Left ventricle myocardium superior (tissue), 1 donor: ENCODE data around the gene HSPB6. TPM values are rescaled to one million over a fixed set of nuclear protein-coding genes. Genes with fewer than 3 reads are reported as not detected.
A peak's percentile ranks its signal among the peaks of the same experiment; 100 is the strongest.

Source experiments
- ATAC-seq: fragments of 200-7000 bp; cut with Tn5 transposase; one replicate; pipeline ENCODE4 v1.9.1; 2020; ENCODE audit warnings: mild to moderate bottlenecking, moderate library complexity
- DNase-seq: peaks from one replicate; pipeline ENCODE4 v3.0.0-alpha.2; 2020
- intact Hi-C: fragments of 100-400 bp; cut with micrococcal nuclease; formaldehyde crosslinking; loops from one replicate; pipeline ENCODE4 v1.11.0; 2022
- total RNA-seq: library from RNA; stranded (reverse); fragmentation: NEBNext Ultra II Directional; extraction: Animal tissue kit (Norgen Biotek cat#: 25700); gene quantifications from one replicate; pipeline ENCODE4 v1.2.1, GENCODE V29; 2021
- donor health status: DM: no; HTN: yes; CAD: no; lungs with severe emphysema.

Gene HSPB6
- total RNA-seq, 1 donor from 2014 or later: 676 TPM

DNA sequence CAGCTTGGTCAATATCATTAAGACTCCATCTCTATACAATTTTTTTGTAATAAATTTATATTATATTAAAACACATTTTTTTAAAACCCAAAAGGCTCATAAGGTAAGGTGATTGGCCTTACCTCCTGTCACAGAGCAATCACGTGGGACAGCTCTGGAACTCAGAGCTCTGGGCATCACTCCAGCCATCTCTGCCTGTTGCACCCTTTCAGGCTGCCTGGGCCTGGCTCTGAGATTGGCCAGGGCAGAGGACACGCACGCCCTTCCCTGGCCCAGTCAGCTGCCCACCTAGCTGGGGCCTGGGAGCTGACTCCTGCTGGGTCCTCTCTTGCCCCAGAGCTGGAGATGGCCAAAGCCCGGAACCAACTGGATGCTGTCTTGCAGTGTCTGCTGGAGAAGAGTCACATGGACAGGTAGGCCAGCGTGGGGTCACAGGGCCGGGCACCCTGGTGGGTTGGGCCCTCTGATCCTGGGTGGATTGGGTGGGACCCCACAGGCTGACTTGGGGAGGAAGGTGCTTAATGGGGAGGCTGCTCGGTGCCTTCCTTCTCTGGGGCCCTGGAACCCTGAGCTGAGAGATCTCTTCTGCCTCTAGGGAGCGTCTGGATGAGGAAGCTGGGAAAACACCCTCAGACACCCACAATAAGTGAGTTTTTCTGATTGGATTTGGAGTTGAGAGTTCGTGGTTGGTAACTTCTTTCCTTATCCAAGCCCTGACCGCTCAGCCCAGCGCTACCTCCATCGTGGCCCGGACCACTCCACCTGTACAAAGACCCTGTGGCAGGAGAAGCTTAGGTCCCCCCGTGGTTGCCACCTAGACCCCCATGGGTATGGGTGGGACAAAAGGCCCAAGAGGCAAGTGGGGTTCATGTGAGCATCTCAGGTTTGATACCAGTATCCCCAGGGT lies 4.7 kb downstream of the HSPB6 start:
- DNase-seq (no peak), ATAC-seq (no peak)
- intact Hi-C loops: no loop called here

DNA sequence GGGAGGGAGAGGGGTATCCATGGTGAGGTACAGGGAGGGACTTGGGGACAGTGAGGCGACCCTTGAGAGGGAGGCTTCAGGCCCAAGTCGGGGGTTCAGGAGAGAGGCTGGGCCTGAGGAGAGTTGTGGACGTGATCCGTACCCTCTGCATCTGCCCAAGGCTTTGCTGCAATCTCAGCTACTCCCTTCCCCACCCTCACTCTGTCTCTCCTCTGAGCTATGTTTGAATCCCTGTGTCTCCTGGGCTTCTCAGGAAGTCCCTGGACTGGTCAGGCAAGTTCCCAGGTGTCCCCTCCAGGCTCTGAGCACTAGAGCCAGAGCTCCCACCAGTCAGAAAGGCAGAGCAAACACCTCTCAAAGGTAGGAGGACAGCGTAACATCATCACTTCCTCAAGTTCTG lies 6.7 kb downstream of the HSPB6 start:
- intact Hi-C loops: no loop called here
- ATAC-seq (no peak), DNase-seq (no peak)

DNA sequence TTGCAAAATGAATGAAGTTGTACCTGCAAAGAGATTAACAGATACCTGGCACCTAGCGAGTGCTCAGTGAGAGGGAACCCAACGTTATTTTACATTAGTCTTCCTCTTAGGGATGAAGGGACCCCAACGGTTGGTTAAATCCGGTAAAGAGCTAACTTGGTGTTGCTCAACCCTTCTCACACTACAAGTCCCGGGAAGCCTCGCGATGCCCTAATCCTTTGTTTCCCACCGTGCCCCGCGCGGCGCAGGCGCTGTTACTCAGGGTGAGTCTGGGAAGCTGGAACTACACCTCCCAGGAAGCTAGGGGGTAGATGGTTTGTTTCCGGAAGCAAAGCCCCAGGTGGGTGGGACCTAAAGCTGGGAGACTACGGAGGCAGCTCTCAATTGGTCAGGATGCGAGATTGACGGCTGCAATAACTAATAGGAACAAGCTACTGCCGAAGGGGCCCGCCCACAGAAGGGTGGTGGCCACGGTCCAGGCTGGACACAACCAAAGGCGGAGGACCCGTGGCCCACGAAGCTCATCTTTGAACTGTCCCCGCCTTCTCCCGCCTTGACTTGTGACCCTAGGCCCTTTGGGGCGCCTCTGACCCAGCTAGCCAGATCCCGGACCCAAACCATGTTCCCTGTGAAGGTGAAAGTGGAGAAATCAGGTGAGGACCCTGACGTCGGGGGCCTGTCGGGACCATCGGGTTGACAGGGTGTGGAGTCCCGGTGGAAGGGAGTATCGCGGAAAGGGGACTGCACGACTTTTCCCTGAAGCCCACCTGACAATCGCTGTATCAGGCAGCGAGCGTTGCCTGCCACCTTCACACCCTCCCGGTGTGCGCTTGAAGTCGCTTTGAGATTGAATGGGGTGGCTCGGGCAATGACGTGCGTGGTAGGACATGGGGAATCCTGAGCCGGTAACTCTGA lies 8.5 kb downstream of the HSPB6 start, which contains the start of gene LIN37:
Gene LIN37, plus strand, starts transcription at position 471 of the 915 bp plus-strand sequence. Its CDS starts 149 bp downstream, at position 620.
- intact Hi-C loops: no loop called here
- ATAC-seq (peak; percentile 83), DNase-seq (peak; percentile 99)

DNA sequence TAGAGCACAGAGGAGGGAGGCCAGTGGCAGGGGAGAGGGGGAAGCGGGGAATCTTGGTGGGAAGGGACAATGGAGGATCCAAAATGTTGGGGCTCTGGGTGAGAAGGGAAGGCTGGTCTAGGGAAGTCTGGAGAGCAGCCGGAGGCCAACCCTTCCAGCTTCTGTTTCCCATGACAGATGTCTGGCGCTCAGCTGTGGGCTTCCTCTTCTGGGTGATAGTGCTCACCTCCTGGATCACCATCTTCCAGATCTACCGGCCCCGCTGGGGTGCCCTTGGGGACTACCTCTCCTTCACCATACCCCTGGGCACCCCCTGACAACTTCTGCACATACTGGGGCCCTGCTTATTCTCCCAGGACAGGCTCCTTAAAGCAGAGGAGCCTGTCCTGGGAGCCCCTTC lies 10.3 kb downstream of the HSPB6 start:
- ATAC-seq (no peak), DNase-seq (no peak)
- intact Hi-C loops: no loop called here

DNA sequence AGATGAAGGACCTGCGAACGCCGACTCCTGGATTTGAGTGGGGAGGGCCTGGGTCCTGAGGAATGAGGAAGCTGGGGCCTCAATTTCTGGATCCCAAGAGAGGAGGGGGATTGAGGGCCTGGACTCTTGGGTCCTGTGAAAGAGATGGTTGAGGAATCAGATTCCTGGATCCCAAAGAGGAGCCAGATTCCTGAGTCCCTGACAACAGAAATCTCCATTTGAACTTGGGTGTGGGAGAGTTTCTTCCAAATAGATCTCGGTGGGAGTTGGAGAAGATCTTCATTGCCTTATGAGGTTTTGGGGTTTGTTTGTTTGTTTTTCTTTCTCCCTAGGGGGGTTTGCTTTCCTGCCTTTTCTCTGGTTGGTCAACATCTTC lies 10.8 kb downstream of the HSPB6 start:
- intact Hi-C loops: no loop called here
- ATAC-seq (no peak), DNase-seq (no peak)

DNA sequence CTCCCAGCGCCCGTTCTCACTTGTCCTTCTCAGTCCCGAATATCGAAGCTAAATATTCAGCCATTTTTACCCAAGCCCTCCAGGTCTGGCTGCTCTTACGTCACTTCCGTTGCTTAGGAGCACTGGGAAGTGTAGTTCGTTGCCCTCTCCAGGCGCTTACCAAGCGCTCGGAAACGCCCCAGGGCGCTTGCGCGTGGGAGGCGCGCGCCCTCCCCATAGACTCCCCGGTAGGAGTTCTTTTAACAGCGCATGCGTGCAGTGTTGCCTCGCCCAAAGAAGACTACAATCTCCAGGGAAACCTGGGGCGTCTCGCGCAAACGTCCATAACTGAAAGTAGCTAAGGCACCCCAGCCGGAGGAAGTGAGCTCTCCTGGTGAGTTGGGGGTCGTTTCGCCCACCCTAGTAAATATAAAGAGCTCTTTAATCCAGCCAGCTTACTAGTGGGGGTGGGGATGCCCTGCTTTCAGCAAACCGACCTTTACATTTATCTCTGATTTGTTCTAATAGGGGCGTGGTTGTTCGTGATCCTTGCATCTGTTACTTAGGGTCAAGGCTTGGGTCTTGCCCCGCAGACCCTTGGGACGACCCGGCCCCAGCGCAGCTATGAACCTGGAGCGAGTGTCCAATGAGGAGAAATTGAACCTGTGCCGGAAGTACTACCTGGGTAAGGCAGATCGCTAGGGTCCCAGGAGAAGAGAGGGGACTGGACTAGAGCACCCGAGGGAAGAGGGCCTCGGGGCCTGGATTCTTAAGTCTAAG lies 11.3 kb downstream of the HSPB6 start, which contains the start of the genes PSENEN and U2AF1L4:
Gene PSENEN, plus strand, starts transcription at position 324 of the 759 bp plus-strand sequence. Its CDS starts 280 bp downstream, at position 604.
Gene U2AF1L4, minus strand, starts transcription at position 91 of the 759 bp plus-strand sequence. Its CDS starts 27 bp downstream, at position 64.
- intact Hi-C loops: no loop called here
- ATAC-seq: peak; percentile 81
- DNase-seq: peak; percentile 98

DNA sequence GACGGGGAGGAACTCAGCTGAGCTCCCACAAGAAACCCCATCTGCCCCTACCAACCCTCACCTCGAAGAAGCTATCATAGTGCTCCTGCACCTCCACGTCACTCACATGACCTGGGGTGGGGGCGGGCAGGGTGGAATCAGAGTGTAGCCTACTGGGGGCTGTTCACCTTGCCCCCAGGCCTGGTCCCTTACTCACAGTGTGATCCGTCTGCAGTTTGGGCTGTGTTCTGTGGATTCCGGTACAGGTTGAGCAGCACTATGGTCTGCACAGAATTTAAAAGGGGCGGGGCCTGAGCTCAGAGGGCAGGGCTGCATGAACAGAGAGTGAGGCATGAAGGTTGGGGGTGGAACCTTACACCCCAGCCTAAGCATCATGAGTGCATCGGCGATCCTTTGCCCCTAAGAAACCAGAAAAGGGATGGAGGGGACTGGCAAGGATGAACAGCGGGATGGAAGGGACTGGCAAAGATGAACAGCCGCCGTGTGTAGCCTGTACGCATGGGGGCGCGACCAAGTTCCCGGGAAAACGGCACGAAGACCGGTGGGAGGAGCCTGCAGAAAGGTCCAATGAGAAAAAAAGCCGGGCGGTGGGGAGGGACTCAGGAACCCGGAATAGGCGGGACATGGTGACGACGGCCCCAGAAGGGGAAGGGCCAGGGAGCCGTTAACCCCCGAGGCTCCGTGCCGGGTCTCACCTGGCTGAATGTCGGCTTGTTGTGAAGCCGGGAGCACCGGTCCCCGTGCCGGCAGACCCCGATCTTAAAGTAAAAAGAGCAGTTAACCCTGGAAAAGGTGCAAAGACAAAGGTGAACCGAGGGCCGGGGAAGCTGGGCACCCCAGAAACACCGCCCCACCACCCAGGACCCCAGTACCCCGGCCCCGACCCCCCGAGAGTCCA lies 12.2 kb downstream of the HSPB6 start:
- intact Hi-C loops: no loop called here
- DNase-seq (peak; percentile 96), ATAC-seq (peak; percentile 74)

DNA sequence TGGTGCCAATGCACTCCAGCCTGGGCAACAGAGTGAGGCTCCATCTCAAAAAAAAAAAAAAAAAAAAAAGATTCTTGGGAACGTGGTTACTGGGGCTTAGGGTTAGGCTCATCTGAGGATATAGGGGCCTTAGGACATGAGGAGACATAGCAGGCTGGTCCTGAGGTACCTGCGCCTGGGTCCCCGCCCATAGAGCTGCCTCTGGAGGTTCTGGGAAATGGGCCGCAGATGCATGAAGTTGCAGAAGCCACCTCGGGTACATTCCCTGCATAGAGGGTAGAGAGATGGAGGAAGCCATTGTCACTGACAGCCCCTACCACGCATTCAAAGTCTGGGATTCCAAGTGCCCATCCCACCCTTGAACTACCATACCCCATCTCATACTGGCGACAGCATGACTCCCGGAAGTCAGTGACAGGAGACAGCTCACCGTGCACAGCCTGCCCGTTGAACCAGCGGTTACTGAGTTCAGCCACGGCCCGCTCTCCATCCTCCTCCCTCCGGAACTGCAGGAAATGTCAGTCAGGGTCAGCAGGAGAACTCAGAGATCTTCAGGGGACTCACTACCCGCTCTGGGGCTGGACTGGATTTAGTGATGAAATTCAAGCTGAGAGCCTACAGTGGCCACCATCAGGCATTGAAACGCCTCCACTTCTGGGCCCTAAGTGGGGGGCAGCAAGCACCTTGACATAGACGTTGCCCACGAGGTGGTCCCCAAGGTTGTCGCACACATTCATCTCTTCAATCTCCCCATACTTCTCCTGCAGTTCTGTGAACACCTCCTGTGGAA lies 13.0 kb downstream of the HSPB6 start:
- ATAC-seq: no peak
- no peak for DNase-seq
- intact Hi-C loops: no loop called here

DNA sequence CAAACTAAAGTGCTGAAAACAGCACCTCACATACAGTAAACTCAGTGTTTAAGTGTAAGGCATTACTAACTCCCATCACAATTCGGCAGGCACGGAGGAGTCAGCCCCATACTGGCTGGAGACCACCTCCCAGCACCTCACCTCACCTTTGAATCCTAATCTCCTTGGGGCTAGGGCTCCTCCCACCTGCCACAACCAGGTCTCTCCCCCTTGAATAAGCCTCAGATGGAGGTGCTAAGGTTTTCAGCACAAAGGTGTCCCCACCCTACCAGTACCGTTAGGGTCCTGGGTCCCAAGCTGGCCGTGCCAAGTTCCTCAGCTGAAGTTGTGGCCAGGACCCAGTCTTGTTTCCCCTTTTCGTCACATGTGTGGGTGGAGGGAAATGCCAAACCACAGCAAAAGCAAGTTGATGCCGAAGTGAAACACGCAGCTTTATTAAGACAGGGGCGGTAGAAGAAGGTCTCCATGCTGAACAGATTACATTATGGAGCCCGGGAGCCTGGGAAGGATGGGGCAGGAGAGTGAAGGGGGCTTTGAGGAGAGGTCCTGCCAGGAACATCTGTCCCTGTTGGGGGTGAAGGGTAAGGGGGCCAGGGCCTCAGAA lies 14.6 kb downstream of the HSPB6 start, which contains the start of gene IGFLR1:
Gene IGFLR1, minus strand, starts transcription at position 332 of the 604 bp plus-strand sequence. CDS start 1,272 bp downstream, outside the sequence.
- intact Hi-C loops: no loop called here
- no peak for DNase-seq

DNA sequence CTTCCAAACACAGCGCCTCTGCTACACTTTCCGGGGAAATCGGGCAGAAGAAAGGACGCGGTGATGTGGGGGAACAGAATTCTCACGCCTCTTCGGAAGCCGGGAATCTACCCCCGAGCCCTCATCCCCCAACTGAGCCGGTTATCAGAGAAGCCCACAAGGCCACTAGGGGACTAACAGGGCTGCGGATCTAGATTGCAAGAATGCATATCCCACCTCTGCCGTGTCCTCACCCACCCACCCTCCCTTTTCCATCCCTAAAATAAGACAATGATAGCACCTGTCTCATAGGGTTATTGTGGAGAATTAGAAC lies 15.7 kb downstream of the HSPB6 start:
- DNase-seq (no peak), ATAC-seq (no peak)
- intact Hi-C loops: no loop called here

More for the DNA sequence above, 14.6 kb downstream of the HSPB6 start, which contains the start of gene IGFLR1:
- no peak for ATAC-seq

DNA sequence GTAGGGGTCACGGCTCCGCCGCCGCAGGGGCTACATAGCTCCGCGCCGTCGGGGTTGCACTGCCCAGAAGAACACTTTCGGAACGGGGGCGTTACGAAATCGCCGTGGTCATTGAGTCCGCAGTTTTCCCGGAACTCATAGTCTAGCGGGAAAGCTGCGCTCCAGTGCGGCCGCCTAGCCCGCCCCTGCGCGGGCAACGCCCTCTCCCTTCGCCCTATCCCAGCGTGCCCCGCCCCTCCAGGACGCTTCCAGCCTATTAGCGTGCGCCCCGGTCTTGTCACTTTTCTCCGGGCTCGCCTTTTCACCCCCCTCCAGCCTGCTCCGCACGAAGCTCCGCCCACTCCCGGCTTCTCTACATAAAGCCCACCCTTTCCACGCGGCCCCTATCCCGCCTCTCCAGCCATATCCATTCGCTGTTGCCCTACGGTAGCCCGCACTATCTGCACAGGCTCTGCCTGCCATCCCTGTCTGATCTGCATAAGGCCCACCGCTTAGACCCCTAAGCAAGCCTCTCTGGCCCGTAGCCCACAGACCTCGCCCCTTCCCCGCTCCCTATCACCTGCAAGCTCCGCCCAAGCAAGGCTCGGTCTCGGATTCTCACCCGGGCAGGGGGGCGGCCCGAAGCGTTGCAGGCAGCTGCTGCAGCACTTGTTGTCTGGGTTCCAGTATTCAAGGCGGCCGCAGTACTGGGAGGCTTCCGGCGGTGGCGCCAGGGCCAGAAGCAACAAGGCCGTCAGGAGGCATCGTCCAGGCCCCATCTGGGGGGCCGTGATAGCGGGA lies 16.2 kb downstream of the HSPB6 start:
- peak; percentile 84 for ATAC-seq
- intact Hi-C loops: no loop called here

DNA sequence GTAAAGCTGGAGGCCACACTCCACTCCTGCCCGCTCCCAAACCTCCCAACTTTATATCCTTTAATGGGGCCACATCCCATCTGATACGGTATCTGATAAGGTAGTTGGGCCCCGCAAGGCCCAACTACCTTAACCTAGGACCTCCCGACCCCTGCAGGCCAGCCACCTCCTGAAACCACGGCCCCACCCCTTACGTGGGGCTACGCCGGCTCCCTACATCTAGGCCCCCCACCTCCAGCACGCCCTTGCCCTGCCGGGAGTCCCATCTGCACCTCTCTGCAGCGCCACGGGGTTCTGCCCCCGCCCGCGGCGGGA lies 16.8 kb downstream of the HSPB6 start:
- intact Hi-C loops: no loop called here
- DNase-seq (no peak), ATAC-seq (no peak)

More for the DNA sequence above, 16.2 kb downstream of the HSPB6 start:
- peak; percentile 99 for DNase-seq

DNA sequence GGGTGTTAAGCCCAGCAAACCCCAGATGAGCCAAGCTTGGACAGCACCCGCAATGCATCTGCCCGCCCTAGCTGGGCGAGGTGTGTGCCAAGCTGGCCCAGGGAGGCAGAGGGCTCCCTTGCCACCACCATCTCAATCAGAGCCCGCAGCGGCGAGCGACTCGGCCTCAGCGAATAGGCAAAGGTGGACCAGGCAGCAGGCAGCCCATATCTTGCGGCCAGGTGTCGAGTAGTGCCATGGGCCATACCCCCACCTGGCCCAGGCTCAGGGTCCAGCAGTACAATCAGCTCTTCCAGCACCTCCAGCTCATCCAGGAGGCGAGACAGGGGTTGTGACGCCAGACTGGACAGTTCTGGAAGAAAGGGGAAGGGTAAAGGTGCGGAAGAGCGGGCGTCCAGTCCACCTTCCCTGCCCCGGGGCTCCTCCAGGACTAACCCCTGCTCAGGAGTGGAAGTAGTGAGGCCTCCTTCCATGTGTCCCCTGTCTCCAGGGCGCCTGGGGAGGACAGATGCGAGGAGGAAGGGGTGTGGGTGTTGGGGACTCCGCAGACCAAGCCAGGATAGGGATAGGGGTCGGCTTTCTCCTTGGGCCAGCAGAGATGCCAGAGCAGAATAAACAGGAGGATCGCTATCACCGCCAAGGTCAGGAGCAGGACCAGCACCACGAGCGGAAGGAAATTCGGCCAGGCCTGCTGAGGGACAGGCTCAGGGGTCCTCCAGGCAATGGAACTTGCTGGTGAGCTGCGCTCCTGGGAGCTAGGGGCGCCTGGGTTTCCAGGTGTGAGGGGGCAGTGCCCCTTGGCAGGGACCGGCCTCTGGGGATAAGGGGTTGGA lies 17.3 kb downstream of the HSPB6 start:
- DNase-seq (no peak), ATAC-seq (no peak)
- intact Hi-C loops: no loop called here

DNA sequence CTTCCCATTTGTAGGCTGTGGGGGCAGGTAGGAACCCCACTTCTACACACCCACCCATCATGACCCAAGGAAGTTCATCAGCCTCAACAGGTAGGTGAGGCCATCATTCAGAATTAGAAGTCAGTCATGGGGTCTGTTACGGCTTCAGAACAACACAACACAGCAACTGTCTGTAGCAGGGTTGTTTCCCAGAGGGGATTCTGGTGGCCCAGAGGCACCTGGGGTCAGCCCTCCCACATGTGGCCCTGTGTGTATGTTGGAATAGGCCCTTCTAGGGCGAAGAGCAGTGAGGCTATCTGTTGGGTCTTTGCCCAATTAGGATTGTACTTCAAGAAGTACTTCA lies 18.0 kb downstream of the HSPB6 start:
- ATAC-seq: no peak
- intact Hi-C loops: no loop called here
- no peak for DNase-seq

DNA sequence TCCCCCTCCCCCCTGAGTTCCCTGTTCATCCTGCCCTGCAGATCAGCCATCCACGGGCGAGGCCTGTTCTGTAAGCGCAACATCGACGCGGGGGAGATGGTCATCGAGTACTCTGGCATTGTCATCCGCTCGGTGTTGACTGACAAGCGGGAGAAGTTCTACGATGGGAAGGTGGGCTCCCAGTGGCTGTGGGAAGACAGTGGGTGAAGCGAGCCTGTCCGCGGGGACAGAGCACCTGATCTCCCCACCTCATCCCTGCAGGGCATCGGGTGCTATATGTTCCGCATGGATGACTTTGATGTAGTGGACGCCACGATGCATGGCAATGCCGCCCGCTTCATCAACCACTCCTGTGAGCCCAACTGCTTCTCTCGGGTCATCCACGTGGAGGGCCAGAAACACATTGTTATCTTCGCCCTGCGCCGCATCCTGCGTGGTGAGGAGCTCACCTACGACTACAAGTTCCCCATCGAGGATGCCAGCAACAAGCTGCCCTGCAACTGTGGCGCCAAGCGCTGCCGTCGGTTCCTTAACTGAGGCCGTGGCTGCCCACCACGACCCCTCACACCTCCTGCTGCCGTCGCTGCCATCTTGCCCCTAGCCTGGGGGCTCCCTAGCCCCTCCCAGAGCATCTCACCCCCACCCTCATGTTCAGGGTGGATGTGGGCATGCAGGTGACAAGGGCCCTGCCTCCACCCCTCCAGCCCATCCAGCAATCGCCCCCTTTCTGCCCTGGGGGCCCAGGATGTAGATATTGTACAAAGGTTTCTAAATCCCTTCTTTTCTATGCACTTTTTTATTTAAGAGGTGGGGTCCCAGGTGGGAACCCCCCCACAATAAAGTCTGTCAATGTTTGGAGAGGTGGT lies 18.6 kb downstream of the HSPB6 start:
- ATAC-seq: no peak
- DNase-seq: no peak

More for the DNA sequence above, 18.6 kb downstream of the HSPB6 start:
- intact Hi-C loops: no loop called here
